ENCODE measurements around the gene CFAP47.
"Not testable (repeated sequence)": the region's sequence is repeated elsewhere in the genome, so short reads cannot be mapped to it uniquely, and the experiment has no call there.

The CFAP47 gene

GRCh38 chrX:36234840-36235528 is 315.4 kb downstream of the CFAP47 start:
- not testable (repeated sequence) for DNase-seq

DNA sequence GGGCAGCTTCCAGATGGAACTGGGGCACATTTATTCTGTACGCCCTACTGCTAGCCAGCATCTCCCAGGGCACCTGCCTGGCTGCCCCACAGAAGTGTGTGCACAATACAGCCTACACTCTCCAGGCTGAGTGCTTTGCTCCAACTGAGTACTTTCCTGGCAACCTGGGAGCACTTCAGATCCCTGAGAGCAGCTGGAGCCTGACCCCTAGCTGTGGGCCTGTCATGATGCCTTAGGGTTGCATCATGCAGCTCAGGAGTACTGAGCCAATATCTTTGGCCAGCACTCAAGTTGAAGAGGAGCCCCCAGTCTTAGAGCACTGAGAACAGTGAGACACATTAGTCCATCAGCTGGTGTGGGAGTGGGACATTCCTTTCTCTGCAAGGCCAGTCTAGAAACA is 321.9 kb downstream of the CFAP47 start:
- DNase-seq, result no peak

GRCh38 chrX:36266155-36266554 is 346.6 kb downstream of the CFAP47 start:
- DNase-seq, result no peak

GRCh38 chrX:36310136-36310535 is 390.6 kb downstream of the CFAP47 start:
- DNase-seq, result no peak

- no peak for DNase-seq
Observed at GRCh38 chrX:36314303-36314702, 394.8 kb downstream of the CFAP47 start.

DNA sequence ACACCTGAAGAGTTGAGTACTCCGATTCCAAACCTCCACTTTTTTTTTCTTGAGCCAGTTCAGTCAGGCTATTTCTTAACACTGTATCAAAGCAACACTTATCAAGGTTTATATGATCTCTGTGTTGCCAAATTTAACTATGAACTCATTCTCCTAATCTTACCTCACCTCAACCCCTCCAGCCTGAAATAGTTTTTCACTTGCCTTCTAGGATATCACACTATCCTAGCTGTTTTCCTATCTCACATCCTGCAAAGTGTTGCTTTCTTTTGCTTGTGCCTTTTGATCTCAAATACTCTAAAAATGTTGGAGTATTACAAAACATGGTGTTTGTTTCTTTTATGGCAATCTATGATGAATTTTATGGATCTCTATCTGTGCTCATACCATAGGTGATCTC is 415.0 kb downstream of the CFAP47 start:
- DNase-seq, result no peak

DNA sequence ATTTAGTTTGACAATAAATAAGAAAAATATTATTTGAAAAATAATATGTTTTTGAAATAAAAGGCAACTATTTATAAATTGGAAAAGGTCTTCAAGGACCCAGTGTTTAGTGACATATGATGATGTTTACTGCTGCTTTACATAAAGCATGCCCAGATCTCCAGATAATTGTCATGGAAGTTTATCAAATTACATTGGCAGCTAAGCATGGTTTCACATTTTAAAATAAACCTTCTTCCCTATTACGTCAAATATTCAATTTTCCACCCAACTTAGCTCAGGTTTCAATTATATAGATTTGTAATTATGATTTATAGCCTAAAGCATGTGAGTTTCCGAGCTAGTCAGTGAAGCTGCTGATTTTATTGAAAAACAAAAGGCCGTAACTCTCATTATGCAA is 417.2 kb downstream of the CFAP47 start:
- no peak for DNase-seq

GRCh38 chrX:36344301-36344700 is 424.8 kb downstream of the CFAP47 start:
- no peak for DNase-seq

GRCh38 chrX:36348509-36348908 is 429.0 kb downstream of the CFAP47 start:
- DNase-seq, result no peak

DNA sequence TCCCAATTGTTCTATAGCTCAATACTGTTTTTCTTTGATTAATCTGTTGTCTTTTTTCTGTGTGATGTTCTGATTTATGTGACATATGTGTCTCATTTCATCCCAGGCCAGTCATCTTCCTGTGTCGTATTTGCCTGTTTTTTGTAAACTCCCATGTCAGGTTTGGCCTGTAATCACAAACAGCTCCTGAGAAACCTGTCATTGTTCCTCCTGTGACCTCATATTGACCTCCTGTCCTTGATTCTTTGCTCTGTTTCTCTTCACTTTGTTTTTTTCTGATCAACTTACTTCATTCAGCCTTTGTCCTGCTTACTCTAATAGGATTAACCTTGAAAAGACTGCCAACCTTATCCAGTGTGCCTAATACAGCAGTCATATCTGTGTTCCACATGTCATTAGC is 438.3 kb downstream of the CFAP47 start:
- DNase-seq, result no peak

DNA sequence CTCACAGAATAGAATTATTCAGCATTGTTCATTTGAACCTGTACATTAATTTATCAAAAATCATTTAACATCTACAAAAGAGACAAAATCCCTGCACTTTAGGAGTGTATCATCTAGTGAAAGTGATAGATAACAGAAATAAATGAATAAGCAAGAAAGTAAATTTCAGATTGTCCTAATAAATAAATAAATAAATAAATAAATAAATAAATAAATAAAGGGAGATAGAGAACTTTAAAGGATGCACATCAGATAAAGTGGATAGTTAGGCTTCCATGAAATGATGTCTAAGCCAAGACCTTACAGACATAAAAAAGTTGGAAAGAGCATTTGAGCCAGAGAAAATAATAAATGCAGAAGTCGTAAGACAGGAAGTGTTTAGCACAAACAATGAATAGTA is 444.7 kb downstream of the CFAP47 start:
- DNase-seq, result no peak

- no peak for DNase-seq
Observed at GRCh38 chrX:36383495-36383894, 464.0 kb downstream of the CFAP47 start.

DNA sequence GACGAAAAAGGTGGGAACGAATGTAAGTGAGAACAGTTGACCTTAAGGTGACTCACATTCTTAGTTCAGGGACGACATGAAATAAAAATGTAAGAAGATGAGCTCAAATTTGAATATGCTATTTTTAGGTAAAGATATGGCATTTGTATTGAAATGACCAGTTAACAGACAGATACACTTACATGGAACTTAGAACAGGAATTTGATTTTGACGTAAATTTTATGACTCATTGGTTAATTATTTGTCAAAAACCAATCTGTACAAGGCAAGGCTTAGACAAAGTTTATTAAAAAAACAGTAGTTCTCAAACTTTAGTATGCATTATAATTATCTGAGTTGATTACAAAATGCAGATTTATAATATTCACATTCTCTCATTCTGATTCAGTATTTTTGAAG is 469.4 kb downstream of the CFAP47 start:
- DNase-seq, result no peak

DNA sequence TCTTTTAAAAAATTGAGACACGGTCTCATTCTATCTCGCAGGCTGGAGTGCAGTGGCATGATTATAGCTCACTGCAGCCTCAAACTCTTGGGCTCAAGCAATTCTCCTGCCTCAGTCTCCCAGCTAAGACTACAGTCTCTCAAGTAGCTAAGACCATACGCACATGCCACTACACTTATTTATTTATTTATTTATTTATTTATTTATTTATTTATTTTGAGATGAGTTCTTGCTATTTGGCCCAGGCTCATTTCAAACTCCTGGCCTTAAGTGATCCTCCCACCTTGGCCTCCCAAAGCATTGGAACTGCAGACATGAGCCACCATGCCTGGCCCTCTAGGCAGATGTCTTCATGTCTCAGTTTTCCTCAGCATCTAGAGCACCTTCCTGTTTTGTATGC is 482.2 kb downstream of the CFAP47 start:
- no peak for DNase-seq

GRCh38 chrX:36407836-36408235 is 488.3 kb downstream of the CFAP47 start:
- no peak for DNase-seq

GRCh38 chrX:36414056-36414455 is 494.5 kb downstream of the CFAP47 start:
- DNase-seq, result no peak

DNA sequence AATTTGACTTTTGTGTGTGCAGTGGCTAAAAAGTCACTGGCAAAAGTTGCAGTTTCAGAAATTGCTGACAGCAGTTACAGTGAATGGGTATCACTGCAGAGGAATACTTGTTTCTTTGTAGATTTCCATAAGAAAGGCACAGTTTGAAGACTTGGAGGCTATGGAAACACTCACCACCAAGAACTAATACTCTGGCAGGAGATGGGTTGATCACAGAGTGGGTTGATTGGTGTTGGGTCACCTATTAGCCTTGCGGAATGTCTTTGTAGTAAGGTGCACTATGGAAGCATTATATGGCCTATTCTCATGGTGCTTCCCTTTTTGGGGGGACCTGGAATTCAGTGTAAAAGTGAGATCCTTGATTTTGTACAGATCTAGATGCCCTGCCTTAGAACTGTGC is 502.8 kb downstream of the CFAP47 start:
- no peak for DNase-seq

DNA sequence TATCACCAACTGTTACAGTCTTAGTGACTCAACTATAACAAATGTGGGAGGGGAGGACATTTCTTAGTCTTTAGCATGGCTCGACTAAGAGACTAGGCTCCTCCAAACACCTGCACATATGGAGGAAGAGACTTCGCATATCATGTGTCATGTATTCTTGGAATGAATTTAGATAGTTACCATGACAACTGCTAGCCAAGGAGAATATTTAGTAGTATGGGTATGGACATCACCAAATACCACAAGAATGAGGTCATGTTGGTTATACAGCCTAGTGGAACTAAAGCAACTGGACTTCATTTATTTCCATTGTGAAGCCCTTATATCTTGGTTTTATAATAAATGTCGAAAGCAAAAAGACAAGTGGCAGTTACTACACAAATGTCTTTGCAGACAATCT is 512.3 kb downstream of the CFAP47 start:
- no peak for DNase-seq

- DNase-seq, result no peak
Observed at GRCh38 chrX:36434522-36434921, 515.0 kb downstream of the CFAP47 start.
